HG03575 (cell line): ENCODE results near the gene SMC4.
"Not testable (repeated sequence)": the region's sequence is repeated elsewhere in the genome, so short reads cannot be mapped to it uniquely, and the experiment has no call there.

Experiments used
- ATAC-seq: cut with Tn5 transposase; IDR thresholded peaks from one replicate; pipeline ENCODE4 v1.9.1; 2021; ENCODE audit not compliant: unreplicated experiment, insufficient number of reproducible peaks, low FRiP score; ENCODE audit errors: extremely low read depth

SMC4 gene

GRCh38 chr3:160399125-160400029 is at the start of gene SMC4, which contains the start of gene IFT80:
TSS of gene SMC4 (plus strand) at chr3:160399650. CDS start at chr3:160400827, 1,177 bp downstream.
TSS of gene IFT80 (minus strand) at chr3:160399225. CDS start at chr3:160384600, 14,625 bp downstream.
- peak; percentile 96 for ATAC-seq

GRCh38 chr3:160355826-160356225 is 43.6 kb upstream of the SMC4 start:
- no peak for ATAC-seq

- ATAC-seq = not testable (repeated sequence)
These were observed 36.6 kb upstream of the SMC4 start for GRCh38 chr3:160362896-160363295.

GRCh38 chr3:160365869-160366522 is 33.5 kb upstream of the SMC4 start:
- ATAC-seq = no peak

DNA sequence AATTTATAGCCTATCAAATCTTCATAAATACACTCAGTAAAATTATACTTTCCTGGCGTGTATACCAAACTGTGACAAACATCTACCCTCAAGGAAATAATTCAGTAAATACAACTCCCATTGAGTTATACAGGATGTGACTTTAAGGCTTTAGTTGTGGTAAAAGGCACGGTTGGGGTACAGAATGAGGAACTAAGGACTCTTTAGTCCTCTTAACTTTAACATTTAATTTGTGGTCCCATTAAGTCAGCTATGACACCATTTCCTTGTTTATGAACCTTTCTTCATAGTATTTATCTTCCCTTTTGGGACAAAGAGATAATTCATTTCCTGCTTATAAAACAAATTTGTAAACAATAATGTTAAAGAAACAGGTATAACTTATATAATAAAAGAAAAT is 30.6 kb upstream of the SMC4 start:
- no peak for ATAC-seq

DNA sequence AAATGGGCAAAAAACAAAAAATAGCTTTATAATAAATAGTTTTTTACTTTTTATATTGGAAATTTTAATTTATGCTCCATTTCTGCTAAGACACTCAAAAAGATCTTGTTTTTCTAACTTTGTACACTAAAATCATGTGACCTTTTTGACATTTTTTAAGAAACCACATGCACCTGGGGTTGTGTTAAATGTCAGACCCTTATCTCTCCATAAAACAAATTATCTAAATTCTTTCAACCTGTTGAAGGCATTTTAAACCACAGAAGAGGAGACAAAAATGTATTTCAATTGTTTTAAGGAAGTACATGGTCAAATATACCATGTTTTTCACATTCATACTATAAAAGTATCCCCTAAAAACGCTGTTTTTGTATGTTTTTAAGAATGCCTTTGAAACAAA is 29.7 kb upstream of the SMC4 start:
- no peak for ATAC-seq

DNA sequence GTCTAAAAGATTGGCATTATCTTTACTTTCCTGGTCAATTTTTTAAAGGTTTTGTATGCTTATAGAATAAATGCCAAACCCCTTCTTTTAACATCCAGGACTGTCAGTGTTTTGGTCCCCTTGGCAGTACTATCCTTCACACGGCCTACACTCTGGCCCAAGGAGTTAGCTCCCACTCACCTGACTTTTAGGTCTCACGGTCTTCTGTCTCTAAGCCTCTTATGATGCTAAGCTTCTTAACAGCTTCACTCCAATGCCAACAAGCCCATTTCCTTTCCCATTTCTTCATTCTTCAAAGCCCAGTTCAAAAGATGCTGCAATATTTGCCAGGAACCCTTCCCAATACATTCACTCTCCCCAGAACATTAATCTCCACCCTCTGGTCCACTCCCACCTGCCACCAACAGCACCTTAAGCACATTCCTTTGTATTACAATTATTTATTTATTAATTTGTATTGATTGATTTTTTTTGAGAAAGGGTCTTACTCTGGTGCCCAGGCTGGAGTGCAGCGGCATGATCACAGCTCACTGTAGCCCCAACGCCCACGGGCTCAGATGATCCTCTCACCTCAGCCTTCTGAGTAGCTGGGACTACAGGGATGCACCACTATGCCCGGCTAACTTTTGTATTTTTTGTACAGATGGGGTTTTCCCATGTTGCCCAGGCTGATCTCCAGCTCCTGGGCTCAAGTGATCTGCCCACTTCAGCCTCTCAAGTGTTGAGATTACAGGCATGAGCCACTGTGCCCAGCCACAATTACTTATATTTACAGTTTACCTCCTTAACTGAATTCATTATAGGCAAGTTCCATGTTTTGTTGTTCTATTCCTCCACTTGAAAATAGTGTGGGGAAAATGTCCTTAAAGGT is 28.2 kb upstream of the SMC4 start:
- ATAC-seq = no peak

GRCh38 chr3:160372780-160373179 is 26.7 kb upstream of the SMC4 start:
- ATAC-seq = no peak

GRCh38 chr3:160373655-160374054 is 25.8 kb upstream of the SMC4 start:
- no peak for ATAC-seq

GRCh38 chr3:160374472-160374871 is 25.0 kb upstream of the SMC4 start:
- ATAC-seq = no peak

- no peak for ATAC-seq
These were observed 24.5 kb upstream of the SMC4 start for GRCh38 chr3:160374925-160375324.

DNA sequence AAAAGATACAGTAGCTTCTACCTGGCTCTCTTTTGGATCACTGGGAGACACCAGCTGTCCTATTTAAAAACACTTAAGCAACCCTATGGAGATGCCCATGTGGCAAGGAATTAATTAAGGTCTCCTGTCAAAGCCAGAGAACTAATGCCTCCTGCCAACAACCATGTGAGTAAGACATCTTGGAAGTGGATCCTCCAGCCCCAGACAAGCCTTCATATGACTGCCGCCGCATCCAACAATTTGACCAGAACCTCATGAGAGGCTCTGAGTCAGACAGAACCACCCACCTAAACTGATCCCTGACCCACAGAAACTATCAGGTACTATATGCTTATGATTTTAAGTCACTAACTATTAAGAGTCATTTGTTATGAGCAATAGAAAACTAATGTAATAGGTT is 22.8 kb upstream of the SMC4 start:
- no peak for ATAC-seq

GRCh38 chr3:160378331-160379109 is 20.9 kb upstream of the SMC4 start:
- no peak for ATAC-seq

DNA sequence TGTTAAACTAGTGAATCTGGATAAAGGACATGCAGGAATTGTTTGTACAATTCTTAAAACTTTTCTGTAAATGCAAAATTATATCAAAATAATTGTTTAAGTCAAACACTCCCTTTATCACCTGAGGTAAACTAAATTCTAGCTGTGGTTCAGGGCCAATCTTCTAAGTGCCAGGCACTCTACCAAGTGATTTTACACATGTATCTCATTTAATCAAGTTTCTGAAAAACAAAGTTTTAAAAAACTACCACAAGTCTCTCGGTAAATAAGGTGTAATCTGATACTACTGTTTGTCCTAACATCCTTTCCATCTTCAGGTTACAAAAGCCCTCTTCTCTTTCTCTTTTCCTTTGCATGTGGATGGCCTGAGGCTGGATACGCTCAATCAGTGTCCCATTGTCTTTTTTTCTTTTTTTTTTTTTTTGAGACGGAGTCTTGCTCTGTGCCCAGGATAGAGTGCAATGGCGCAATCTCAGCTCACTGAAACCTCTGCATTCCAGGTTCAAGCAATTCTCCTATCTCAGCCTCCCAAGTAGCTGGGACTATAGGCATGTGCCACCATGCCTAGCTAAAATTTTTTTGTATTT is 19.7 kb upstream of the SMC4 start:
- ATAC-seq = no peak

DNA sequence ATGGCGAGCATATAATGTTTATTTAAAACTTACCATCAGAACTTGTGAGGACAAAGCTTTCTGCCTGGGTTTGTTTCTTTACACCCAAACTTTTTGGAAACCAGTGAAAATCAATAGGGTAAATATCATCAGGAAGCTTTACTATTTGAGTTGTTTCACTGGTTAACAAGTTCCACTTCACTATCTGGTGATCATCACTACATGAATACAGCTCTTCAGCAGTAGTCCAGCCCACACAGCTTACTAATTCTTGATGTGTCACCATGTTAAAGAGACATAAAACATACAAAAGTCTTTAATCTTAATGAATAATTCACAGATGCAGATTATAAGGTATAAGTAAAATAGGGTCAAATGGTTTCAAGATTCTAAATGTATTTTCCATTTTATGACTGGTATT is 18.0 kb upstream of the SMC4 start:
- ATAC-seq = no peak

DNA sequence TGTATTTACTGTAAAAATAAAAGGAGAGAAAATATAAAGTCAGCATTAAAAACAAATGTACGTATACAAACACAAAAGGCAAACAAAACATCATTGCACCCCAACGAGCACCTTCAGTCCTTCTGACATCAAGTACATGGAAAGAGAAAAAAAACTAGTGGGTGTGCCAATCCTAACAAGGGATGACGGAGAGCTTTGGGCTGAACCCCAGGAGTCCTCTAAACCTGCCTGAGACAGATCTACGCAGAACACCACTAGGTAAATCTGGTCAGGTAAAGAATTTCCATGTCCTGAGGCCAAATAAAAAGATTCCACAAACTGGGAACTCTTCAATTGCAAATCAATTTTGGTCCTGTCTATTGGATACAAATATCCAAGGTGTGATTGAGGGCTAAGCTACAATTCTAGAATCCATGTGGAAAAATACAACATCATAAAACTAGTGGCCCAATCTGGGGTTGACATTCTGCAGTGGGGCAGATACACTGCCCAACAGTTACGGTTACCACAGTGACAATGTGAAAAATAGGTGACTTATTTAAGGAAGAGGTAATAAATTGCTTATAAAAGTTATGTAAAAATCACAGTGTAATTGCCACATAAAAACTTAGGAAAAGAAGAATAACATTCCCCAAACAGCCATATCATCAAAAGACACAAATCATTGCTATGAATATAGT is 14.7 kb upstream of the SMC4 start:
- ATAC-seq = no peak

DNA sequence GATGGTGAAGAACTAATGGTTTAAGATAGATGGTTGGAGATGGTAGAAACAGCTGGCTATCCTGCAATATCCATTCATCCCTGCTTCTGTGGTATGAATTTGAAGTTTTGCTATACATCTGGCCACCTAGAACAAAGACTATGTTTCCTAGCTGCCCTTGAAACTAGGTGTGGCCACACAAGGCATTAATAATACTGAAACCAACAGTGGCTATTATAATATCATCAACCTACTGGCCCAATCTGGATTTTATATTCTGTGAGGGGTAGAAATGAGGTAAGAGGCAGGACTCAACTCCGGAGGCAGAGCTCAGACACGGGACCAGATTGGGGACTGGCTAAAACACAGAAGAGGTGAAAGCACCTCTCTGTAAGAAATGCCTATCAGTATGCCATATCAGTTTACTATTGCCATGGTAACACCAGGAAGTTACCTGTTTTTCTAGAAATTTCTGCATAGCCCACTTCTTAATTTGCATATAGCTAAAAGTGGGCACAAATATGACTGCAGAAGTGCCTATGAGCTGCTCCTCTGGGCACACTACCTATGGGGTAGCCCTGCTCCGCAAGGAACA is 8.8 kb upstream of the SMC4 start:
- ATAC-seq = no peak
